ENCODE data around the gene CDC20.
"Not testable (repeated sequence)": the region's sequence is repeated elsewhere in the genome, so short reads cannot be mapped to it uniquely, and the experiment has no call there.

Gene CDC20

DNA sequence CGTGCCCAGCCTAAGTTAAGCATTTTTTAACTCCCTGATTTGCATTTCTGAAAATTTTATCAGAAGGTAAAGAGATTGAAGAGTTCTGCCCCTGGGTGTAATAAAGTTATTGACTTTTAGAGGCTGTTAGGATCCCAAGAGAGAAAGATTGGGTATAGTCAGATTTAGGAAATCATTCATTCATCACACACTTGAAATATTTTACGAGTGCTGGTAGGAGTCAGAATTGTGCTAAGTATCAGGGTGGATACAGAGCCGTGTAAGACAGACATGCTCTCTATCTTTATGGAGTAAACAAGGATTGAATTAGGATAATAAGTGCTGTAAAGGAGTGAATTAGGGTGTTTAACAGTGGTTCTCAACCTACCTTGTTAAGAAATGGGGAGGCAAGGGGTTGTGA, 33.9 kb downstream of the CDC20 start:
- H3K9me3 Mint-ChIP-seq: no peaks in the 10 kb centered on the region
- peaks cover 20% of the 10 kb centered on the region for H3K36me3 Mint-ChIP-seq
- DNase-seq: no peak
- H3K4me3 Mint-ChIP-seq: no peak overlapping the region
- CTCF ChIA-PET: no interaction called here
- H3K27me3 Mint-ChIP-seq: peaks cover 3% of the 10 kb centered on the region
- H3K4me1 Mint-ChIP-seq: peaks cover 39% of the 10 kb centered on the region
- H3K27ac Mint-ChIP-seq: no peak overlapping the region

DNA sequence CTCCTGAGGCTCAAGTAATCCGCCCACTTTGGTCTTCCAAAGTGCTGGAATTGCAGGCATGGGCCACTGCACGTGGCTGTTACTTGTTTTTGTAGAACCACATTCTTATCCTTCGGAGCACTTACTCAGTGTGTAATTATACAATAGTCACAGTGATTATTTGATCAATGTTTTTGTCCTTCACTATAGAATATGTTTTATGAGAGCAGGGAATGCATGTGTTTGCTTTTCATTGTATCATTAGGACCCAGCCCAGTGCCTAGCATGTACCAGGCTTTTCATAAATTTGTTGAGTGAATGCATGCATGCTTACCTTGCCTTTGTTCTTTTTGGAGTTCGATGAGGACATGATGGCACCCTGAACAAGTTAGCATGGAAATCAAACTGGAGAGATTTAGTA, 36.7 kb downstream of the CDC20 start:
- no peak for DNase-seq
- Mint-ChIP-seq H3K27ac (no peak overlapping the region), H3K9me3 (no peaks in the 10 kb centered on the region), H3K4me3 (no peak overlapping the region), H3K36me3 (peaks cover 12% of the 10 kb centered on the region), H3K27me3 (no peaks in the 10 kb centered on the region), H3K4me1 (peaks cover 13% of the 10 kb centered on the region)
- CTCF ChIA-PET: interaction anchor here (1.3 kb wide), 1 partner anchor 167 kb away, joined by 3 read pairs; no protein-coding TSS in a partner anchor

DNA sequence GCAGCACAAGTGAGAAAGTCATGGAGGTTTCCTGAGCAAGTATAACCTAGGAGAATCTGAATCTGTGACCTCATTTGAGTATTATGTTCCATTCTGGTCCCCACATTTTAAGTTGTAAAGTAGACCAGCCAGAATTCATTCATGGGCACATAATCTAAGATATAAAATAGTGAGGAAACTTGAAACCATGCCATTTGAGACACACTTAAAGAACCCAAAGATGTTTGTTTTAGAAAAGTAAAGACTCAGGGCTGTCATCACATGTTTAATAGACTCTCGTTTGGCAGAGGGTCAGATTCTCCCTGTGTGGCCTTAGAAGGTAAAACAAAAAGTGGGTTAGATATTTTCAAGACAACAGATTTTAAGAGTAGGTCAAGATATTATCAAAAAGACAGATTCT, 37.3 kb downstream of the CDC20 start:
- H3K27ac Mint-ChIP-seq: no peak overlapping the region
- H3K9me3 Mint-ChIP-seq: no peaks in the 10 kb centered on the region
- DNase-seq: no peak
- no peaks in the 10 kb centered on the region for H3K27me3 Mint-ChIP-seq
- CTCF ChIA-PET: interaction anchor here (0.9 kb wide), 1 partner anchor 19 kb away, joined by 3 read pairs; no protein-coding TSS in a partner anchor
- H3K4me3 Mint-ChIP-seq: no peak overlapping the region
- H3K4me1 Mint-ChIP-seq: peaks cover 9% of the 10 kb centered on the region
- peaks cover 11% of the 10 kb centered on the region for H3K36me3 Mint-ChIP-seq

DNA sequence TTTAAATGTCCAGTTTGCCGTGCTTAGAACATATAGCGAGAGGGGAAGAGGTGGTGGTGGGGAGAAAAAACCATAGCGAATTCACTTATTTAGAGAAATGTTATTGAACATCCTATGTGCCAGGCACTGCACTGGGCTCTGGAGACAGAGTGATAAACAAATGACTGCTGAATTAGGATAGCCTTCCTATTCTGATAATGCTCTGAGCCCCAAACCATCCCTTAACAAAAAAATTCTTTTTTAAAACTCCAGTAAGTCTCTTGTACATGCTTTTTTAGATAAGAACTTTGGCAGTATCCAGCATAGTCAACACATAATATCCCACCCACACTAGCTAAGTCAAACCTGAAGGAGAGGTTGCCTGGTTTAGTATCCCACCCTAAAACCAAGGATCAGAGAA, 39.4 kb downstream of the CDC20 start:
- Mint-ChIP-seq H3K27me3 (no peaks in the 10 kb centered on the region), H3K4me3 (no peak overlapping the region), H3K27ac (no peak overlapping the region), H3K4me1 (no peaks in the 10 kb centered on the region), H3K36me3 (peaks cover 13% of the 10 kb centered on the region), H3K9me3 (no peaks in the 10 kb centered on the region)
- no peak for DNase-seq
- CTCF ChIA-PET: no interaction called here

DNA sequence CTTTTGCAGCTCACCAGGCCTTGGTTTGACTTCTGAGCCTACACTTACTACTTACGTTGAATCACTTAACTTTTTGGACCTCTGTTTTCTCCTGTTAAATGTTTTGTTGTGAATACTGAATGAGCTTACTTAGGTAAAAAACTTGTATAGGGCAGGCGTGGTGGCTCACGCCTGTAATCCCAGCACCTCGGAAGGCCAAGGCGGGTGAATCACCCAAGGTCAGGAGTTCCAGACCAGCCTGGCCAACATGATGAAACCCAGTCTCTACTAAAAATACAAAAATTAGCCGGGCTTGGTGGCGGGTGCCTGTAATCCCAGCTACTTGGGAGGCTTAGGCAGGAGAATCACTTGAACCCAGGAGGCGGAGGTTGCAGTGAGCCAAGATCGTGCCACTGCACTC, 41.7 kb downstream of the CDC20 start:
- peaks cover 26% of the 10 kb centered on the region for H3K36me3 Mint-ChIP-seq

DNA sequence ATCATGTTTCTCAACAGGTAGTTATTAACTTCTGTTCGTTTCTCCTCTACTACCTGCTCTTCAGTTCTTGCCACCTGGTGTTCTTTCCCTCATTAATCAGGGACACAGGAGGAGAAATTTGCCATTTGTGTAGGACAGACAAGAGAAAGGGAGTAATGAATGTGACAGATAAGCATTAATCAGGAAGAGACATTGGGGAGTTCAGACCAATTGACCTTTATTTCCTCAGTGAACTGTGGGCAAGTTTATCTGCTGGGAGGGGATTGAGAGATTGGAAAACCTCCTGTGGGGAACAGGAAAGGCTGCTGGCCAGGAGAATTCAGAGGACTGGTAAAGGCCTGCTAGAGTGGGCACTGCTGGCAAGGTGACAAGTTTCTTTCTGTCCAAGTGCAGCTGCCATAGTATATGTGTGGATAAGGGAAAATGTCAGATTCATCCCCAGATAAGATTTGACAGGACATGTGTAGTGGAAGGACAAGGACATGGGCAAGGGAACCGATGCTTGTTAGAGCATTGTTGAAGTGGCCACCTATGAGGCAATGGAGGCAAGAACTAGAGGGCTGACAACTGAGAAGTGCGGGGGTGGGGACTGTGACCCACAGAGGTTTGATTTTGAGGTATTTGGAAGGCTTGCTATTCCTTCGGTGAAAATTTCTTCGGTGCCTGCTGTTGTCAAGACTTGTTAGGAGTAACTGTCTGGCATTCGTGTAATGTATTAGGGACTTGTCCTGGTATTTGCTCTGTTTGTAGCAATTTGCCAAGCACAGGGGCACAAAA, 43.5 kb downstream of the CDC20 start:
- CTCF ChIA-PET: no interaction called here
- no peak overlapping the region for H3K4me3 Mint-ChIP-seq
- H3K4me1 Mint-ChIP-seq: no peaks in the 10 kb centered on the region
- H3K36me3 Mint-ChIP-seq: peaks cover 27% of the 10 kb centered on the region
- no peaks in the 10 kb centered on the region for H3K9me3 Mint-ChIP-seq
- H3K27ac Mint-ChIP-seq: no peak overlapping the region
- DNase-seq: no peak
- no peaks in the 10 kb centered on the region for H3K27me3 Mint-ChIP-seq

More for the DNA sequence above, 41.7 kb downstream of the CDC20 start:
- H3K4me1 Mint-ChIP-seq, CTCF ChIA-PET, H3K27me3 Mint-ChIP-seq, H3K9me3 Mint-ChIP-seq, H3K4me3 Mint-ChIP-seq, DNase-seq, H3K27ac Mint-ChIP-seq: not testable (repeated sequence)

DNA sequence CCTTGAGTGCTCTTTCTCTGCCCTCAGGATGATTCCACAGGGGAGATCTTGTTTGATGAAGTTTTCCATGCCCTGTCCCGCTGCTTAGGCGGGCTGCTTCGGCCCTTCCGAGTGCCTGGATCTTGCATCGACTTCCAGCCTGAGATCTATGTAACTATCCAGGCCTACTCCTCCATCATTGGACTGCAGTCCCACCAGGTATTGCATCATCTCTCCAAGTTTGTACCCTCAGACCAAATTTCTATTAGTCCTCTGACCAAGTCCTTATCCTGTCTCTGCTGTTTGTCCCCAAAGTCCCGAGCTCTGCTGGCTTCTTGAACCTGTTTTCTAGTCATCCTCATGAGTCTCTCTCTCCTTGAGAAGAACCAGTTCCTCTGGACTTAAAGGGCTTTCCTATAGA, 45.6 kb downstream of the CDC20 start:
- H3K4me1 Mint-ChIP-seq: no peaks in the 10 kb centered on the region
- peaks cover 31% of the 10 kb centered on the region for H3K36me3 Mint-ChIP-seq
- no peaks in the 10 kb centered on the region for H3K9me3 Mint-ChIP-seq
- no peak overlapping the region for H3K27ac Mint-ChIP-seq
- CTCF ChIA-PET: no interaction called here
- no peaks in the 10 kb centered on the region for H3K27me3 Mint-ChIP-seq
- no peak for DNase-seq
- no peak overlapping the region for H3K4me3 Mint-ChIP-seq

DNA sequence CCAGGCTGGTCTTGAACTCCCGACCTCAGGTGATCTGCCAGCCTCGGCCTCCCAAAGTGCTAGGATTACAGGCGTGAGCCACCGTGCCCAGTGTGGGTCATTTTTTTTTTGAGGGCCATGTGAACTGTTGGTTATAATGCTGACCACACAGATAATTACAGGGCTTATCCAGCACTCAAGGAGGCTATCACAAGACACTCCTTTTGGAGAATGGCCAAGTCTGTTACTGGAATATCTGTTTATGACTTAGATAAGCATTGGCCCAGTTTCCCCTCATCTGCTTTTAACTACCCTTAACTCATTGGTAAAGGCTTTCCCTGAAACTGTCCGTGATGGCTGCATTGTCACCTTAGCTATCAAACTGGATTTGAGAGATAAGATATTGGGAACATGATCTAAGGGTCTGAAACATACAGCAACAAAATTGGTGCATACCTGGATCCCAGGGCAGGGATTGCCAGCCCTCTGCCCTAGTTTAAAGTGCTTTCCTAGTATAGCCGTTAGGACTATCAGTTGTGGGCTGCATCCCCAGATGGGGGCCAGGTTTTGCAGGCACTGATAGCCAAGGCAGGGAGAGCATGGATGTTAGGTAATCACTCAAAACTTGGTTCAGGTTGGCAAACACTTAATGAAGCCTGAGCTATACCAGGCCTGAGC, 46.6 kb downstream of the CDC20 start:
- Mint-ChIP-seq H3K4me3 (no peak overlapping the region), H3K9me3 (no peaks in the 10 kb centered on the region), H3K36me3 (peaks cover 32% of the 10 kb centered on the region), H3K27ac (no peak overlapping the region), H3K4me1 (no peaks in the 10 kb centered on the region), H3K27me3 (no peaks in the 10 kb centered on the region)
- CTCF ChIA-PET: no interaction called here
- DNase-seq: no peak

DNA sequence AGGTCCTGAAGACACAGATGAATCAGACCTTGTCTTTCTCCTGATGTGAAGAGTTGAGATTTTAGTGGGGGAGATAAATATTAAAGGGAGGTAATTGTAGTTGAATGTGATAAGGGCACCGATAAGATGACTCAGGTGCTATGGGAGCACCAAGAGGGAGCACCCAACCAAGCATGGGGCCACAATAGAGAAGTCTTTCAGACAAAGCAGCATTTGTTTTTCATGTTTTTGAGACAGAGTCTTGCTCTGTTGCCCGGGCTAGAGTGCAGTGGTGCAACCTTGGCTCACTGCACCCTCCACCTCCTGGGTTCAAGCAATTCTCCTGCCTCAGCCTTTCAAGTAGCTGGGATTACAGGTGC, 47.1 kb downstream of the CDC20 start:
- Mint-ChIP-seq H3K9me3 (no peaks in the 10 kb centered on the region), H3K27me3 (no peaks in the 10 kb centered on the region), H3K4me1 (no peaks in the 10 kb centered on the region), H3K4me3 (no peak overlapping the region), H3K36me3 (peaks cover 32% of the 10 kb centered on the region), H3K27ac (no peak overlapping the region)
- DNase-seq: no peak
- CTCF ChIA-PET: interaction anchor here (1.2 kb wide), 1 partner anchor 9 kb away, joined by 3 read pairs; no protein-coding TSS in a partner anchor

DNA sequence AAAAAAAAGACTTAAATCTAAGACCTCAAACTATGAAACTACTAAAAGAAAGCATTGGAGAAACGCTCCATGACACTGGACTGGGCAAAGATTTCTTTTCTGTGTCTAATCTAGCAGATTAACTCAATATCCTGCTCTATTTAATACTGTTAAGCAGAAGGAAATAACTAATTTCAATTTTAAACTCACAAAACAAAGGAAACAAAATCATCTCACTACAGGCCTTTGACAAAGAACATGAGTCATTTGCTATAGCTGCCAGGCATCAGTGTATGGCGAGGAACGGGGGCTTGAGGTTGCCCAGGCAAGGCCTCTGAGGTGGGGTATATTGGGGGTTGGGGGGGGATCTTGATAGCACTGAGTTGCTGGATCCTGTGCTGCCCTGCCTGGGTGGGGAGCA, 51.8 kb downstream of the CDC20 start:
- no peak for DNase-seq
- Mint-ChIP-seq H3K36me3 (peaks cover 29% of the 10 kb centered on the region), H3K4me3 (no peak overlapping the region), H3K4me1 (no peaks in the 10 kb centered on the region), H3K27me3 (no peaks in the 10 kb centered on the region), H3K9me3 (no peaks in the 10 kb centered on the region), H3K27ac (no peak overlapping the region)
- CTCF ChIA-PET: interaction anchor here (4.8 kb wide), 1 partner anchor 171 kb away, joined by 57 read pairs; no protein-coding TSS in a partner anchor

Measured in activated naive CD4-positive, alpha-beta T cell treated with anti-CD3 and anti-CD28 coated beads, Interleukin-2, amount 10 ng/mL, durations not matched to agents 7 days and 5 days (primary cell).